Stimulated activated effector memory CD8-positive, alpha-beta T cell treated with anti-CD3 and anti-CD28 coated beads, Interleukin-12 subunit alpha, Interleukin-12 subunit beta, amount 100 ng/mL, for 72 hours (primary cell): ENCODE data around the gene RAI1.

Experiments
- ATAC-seq: fragments of 150-1000 bp; cut with Tn5 transposase; 2 replicates; pipeline ENCODE4 v1.10.0; 2021
- DNase-seq, 2 donors: peaks; one replicate each; pipeline ENCODE4 v3.0.0; 2021 to 2022; ENCODE audit warnings: low spot score in 2 of 2
- H3K27ac Mint-ChIP-seq: one replicate; pipeline ENCODE4 v1.8.0; 2022; ENCODE audit warnings: mild to moderate bottlenecking, mixed read lengths
- H3K36me3 Mint-ChIP-seq: one replicate; pipeline ENCODE4 v1.8.0; 2022; ENCODE audit warnings: mild to moderate bottlenecking, mixed read lengths
- H3K4me1 Mint-ChIP-seq: one replicate; pipeline ENCODE4 v1.8.0; 2022; ENCODE audit warnings: mixed read lengths
- H3K4me3 Mint-ChIP-seq: one replicate; pipeline ENCODE4 v1.8.0; 2022; ENCODE audit warnings: mild to moderate bottlenecking, mixed read lengths
- H3K9me3 Mint-ChIP-seq: one replicate; pipeline ENCODE4 v1.8.0; 2022; ENCODE audit warnings: mixed read lengths

Gene RAI1

GRCh38 chr17:17745476-17746455, 64.5 kb downstream of the RAI1 start:
- Mint-ChIP-seq H3K27ac (peak overlapping the region; percentile 33), H3K9me3 (no peaks in the 10 kb centered on the region), H3K4me3 (no peak overlapping the region), H3K36me3 (peaks cover under 1% of the 10 kb centered on the region), H3K4me1 (peaks cover 41% of the 10 kb centered on the region)
- ATAC-seq = no peak
- no peak for DNase-seq

GRCh38 chr17:17748179-17748578, 66.9 kb downstream of the RAI1 start:
- Mint-ChIP-seq H3K36me3 (peaks cover 5% of the 10 kb centered on the region), H3K27ac (no peak overlapping the region), H3K9me3 (no peaks in the 10 kb centered on the region), H3K4me1 (peaks cover 61% of the 10 kb centered on the region), H3K4me3 (no peak overlapping the region)
- DNase-seq = no peak
- no peak for ATAC-seq

GRCh38 chr17:17748604-17749003, 67.3 kb downstream of the RAI1 start:
- DNase-seq (no peak), ATAC-seq (no peak)
- peaks cover 5% of the 10 kb centered on the region for H3K36me3 Mint-ChIP-seq
- peaks cover 64% of the 10 kb centered on the region for H3K4me1 Mint-ChIP-seq
- H3K27ac Mint-ChIP-seq = no peak overlapping the region
- H3K4me3 Mint-ChIP-seq = no peak overlapping the region
- no peaks in the 10 kb centered on the region for H3K9me3 Mint-ChIP-seq

GRCh38 chr17:17749025-17749772, 67.9 kb downstream of the RAI1 start:
- Mint-ChIP-seq H3K27ac (peak overlapping the region; percentile 91), H3K9me3 (no peaks in the 10 kb centered on the region), H3K4me1 (peaks cover 64% of the 10 kb centered on the region), H3K4me3 (peak overlapping the region; percentile 88), H3K36me3 (peaks cover 5% of the 10 kb centered on the region)
- DNase-seq (no peak), ATAC-seq (no peak)

- Mint-ChIP-seq H3K4me1 (peaks cover 62% of the 10 kb centered on the region), H3K27ac (peak overlapping the region; percentile 91), H3K9me3 (no peaks in the 10 kb centered on the region), H3K36me3 (peaks cover 5% of the 10 kb centered on the region), H3K4me3 (peak overlapping the region; percentile 88)
- peak; percentile 11 for ATAC-seq
- DNase-seq = peak; percentile 31 to 72
Observed at GRCh38 chr17:17749921-17750320, 68.7 kb downstream of the RAI1 start.

- no peaks in the 10 kb centered on the region for H3K9me3 Mint-ChIP-seq
- H3K4me3 Mint-ChIP-seq = peak overlapping the region; percentile 88
- DNase-seq (peak; percentile 15 to 77), ATAC-seq (peak; percentile 31)
- peak overlapping the region; percentile 95 for H3K27ac Mint-ChIP-seq
- H3K4me1 Mint-ChIP-seq = peaks cover 57% of the 10 kb centered on the region
- peaks cover 5% of the 10 kb centered on the region for H3K36me3 Mint-ChIP-seq
Observed at GRCh38 chr17:17750881-17751280, 69.6 kb downstream of the RAI1 start.

- peak overlapping the region; percentile 95 for H3K27ac Mint-ChIP-seq
- no peaks in the 10 kb centered on the region for H3K9me3 Mint-ChIP-seq
- H3K4me1 Mint-ChIP-seq = peaks cover 60% of the 10 kb centered on the region
- peaks cover 5% of the 10 kb centered on the region for H3K36me3 Mint-ChIP-seq
- ATAC-seq (peak; percentile 8), DNase-seq (peak in 1 of 2 donors; percentile 69)
- peak overlapping the region; percentile 88 for H3K4me3 Mint-ChIP-seq
Observed at GRCh38 chr17:17751489-17752088, 70.3 kb downstream of the RAI1 start.

GRCh38 chr17:17752089-17752820, 71.0 kb downstream of the RAI1 start:
- peak; percentile 93 to 96 for DNase-seq
- Mint-ChIP-seq H3K36me3 (peaks cover 5% of the 10 kb centered on the region), H3K4me3 (peak overlapping the region; percentile 88)

GRCh38 chr17:17752821-17753321, 71.6 kb downstream of the RAI1 start:
- Mint-ChIP-seq H3K27ac (peak overlapping the region; percentile 95), H3K4me3 (peak overlapping the region; percentile 88), H3K4me1 (peaks cover 67% of the 10 kb centered on the region), H3K36me3 (peaks cover 5% of the 10 kb centered on the region), H3K9me3 (no peaks in the 10 kb centered on the region)
- no peak for ATAC-seq
- no peak for DNase-seq

More at GRCh38 chr17:17752089-17752820, 71.0 kb downstream of the RAI1 start:
- peaks cover 65% of the 10 kb centered on the region for H3K4me1 Mint-ChIP-seq
- ATAC-seq = peak; percentile 95
- H3K27ac Mint-ChIP-seq = peak overlapping the region; percentile 95
- no peaks in the 10 kb centered on the region for H3K9me3 Mint-ChIP-seq

- no peak for DNase-seq
- Mint-ChIP-seq H3K27ac (peak overlapping the region; percentile 73), H3K4me3 (no peak overlapping the region)
Observed at GRCh38 chr17:17754719-17755686, 73.7 kb downstream of the RAI1 start.

GRCh38 chr17:17755715-17756114, 74.5 kb downstream of the RAI1 start:
- Mint-ChIP-seq H3K36me3 (peaks cover 5% of the 10 kb centered on the region), H3K4me3 (no peak overlapping the region), H3K27ac (peak overlapping the region; percentile 73), H3K4me1 (peaks cover 48% of the 10 kb centered on the region), H3K9me3 (no peaks in the 10 kb centered on the region)
- DNase-seq = no peak
- ATAC-seq = no peak

More at GRCh38 chr17:17754719-17755686, 73.7 kb downstream of the RAI1 start:
- ATAC-seq = no peak
- Mint-ChIP-seq H3K9me3 (no peaks in the 10 kb centered on the region), H3K4me1 (peaks cover 53% of the 10 kb centered on the region), H3K36me3 (peaks cover 5% of the 10 kb centered on the region)

- H3K4me1 Mint-ChIP-seq = peaks cover 48% of the 10 kb centered on the region
- H3K4me3 Mint-ChIP-seq = no peak overlapping the region
- no peak for ATAC-seq
- H3K27ac Mint-ChIP-seq = peak overlapping the region; percentile 29
- no peaks in the 10 kb centered on the region for H3K9me3 Mint-ChIP-seq
- peaks cover 5% of the 10 kb centered on the region for H3K36me3 Mint-ChIP-seq
- no peak for DNase-seq
Observed at GRCh38 chr17:17757391-17757791, 76.1 kb downstream of the RAI1 start.

GRCh38 chr17:17757956-17758845, 76.9 kb downstream of the RAI1 start:
- Mint-ChIP-seq H3K36me3 (peaks cover 5% of the 10 kb centered on the region), H3K4me3 (no peak overlapping the region), H3K4me1 (peaks cover 40% of the 10 kb centered on the region), H3K9me3 (no peaks in the 10 kb centered on the region), H3K27ac (peak overlapping the region; percentile 29)
- DNase-seq (no peak), ATAC-seq (no peak)
